Neuronal stem cell (in vitro differentiated cells): ENCODE data around the gene FZD7.

Experiments used
- DNase-seq: peaks from one replicate; pipeline ENCODE4 v3.0.0-alpha.2; 2013; ENCODE audit warnings: low spot score
- H2AFZ ChIP-seq: one replicate; pipeline ENCODE4 v1.6.1; 2013; ENCODE audit warnings: mild to moderate bottlenecking, low read length, inconsistent platforms
- H2AK5ac ChIP-seq: 2 replicates; pipeline ENCODE4 v1.6.1; 2013; ENCODE audit warnings: low read depth, mild to moderate bottlenecking, inconsistent platforms, low read length, moderate library complexity, mixed read lengths
- H2BK120ac ChIP-seq: 2 replicates; pipeline ENCODE4 v1.6.1; 2013; ENCODE audit warnings: low read depth, mild to moderate bottlenecking, inconsistent platforms, low read length, moderate library complexity, mixed read lengths
- H2BK12ac ChIP-seq: one replicate; pipeline ENCODE4 v1.6.1; 2013; ENCODE audit warnings: low read length, inconsistent platforms
- H2BK15ac ChIP-seq: 2 replicates; pipeline ENCODE4 v1.6.1; 2013; ENCODE audit warnings: mild to moderate bottlenecking, low read length, inconsistent platforms, mixed read lengths
- H2BK5ac ChIP-seq: one replicate; pipeline ENCODE4 v1.6.1; 2013; ENCODE audit warnings: inconsistent platforms, mild to moderate bottlenecking, low read length, moderate library complexity
- H3K14ac ChIP-seq: one replicate; pipeline ENCODE4 v1.6.1; 2013; ENCODE audit warnings: low read length, inconsistent platforms
- H3K18ac ChIP-seq: 2 replicates; pipeline ENCODE4 v1.6.1; 2013; ENCODE audit warnings: low read length, inconsistent platforms
- H3K23ac ChIP-seq: 2 replicates; pipeline ENCODE4 v1.6.1; 2013; ENCODE audit warnings: low read depth, mild to moderate bottlenecking, mixed read lengths, low read length, inconsistent platforms; ENCODE audit not compliant: poor library complexity
- H3K27ac ChIP-seq: replicated peaks from 3 replicates; pipeline ENCODE4 v1.5.1; 2013; ENCODE audit warnings: low read length, inconsistent platforms
- H3K27me3 ChIP-seq, 3 experiments: 2 replicates each; pipeline ENCODE4 v1.6.1; 2013; ENCODE audit warnings: low read length in 3 of 3, mild to moderate bottlenecking in 2 of 3, inconsistent platforms in 1 of 3, low read depth in 1 of 3, mixed read lengths in 1 of 3, moderate library complexity in 1 of 3; ENCODE audit not compliant: control insufficient read depth in 3 of 3, insufficient read depth in 3 of 3
- H3K36me3 ChIP-seq, 2 donors: replicated peaks in 1 of 2; 2 replicates each; pipeline ENCODE4 v1.6.1; 2013; ENCODE audit warnings: low read length in 2 of 2; ENCODE audit not compliant: control insufficient read depth in 2 of 2, insufficient read depth in 2 of 2
- H3K4ac ChIP-seq: 2 replicates; pipeline ENCODE4 v1.6.1; 2013; ENCODE audit warnings: inconsistent platforms, mild to moderate bottlenecking, low read length, moderate library complexity
- H3K4me1 ChIP-seq, 2 donors: 1 replicate in 1 of 2; 2 replicates in 1 of 2; pipeline ENCODE4 v1.6.1; 2013; ENCODE audit warnings: low read length in 2 of 2, low read depth in 1 of 2; ENCODE audit not compliant: control insufficient read depth in 2 of 2, insufficient read depth in 1 of 2
- H3K4me2 ChIP-seq: one replicate; pipeline ENCODE4 v1.6.1; 2013; ENCODE audit warnings: mild to moderate bottlenecking, low read length, inconsistent platforms; ENCODE audit not compliant: insufficient read depth, poor library complexity, severe bottlenecking
- H3K4me3 ChIP-seq, 2 donors: 2 replicates each; pipeline ENCODE4 v1.5.1; 2013; ENCODE audit warnings: low read length in 2 of 2, mild to moderate bottlenecking in 2 of 2, inconsistent platforms in 1 of 2, moderate library complexity in 1 of 2
- H3K79me1 ChIP-seq: one replicate; pipeline ENCODE4 v1.6.1; 2013; ENCODE audit warnings: low read depth, mild to moderate bottlenecking, inconsistent platforms, low read length, moderate library complexity
- H3K9ac ChIP-seq: one replicate; pipeline ENCODE4 v1.6.1; 2013; ENCODE audit warnings: mild to moderate bottlenecking, low read depth, low read length, inconsistent platforms; ENCODE audit not compliant: poor library complexity
- H3K9me3 ChIP-seq, 2 donors: replicated peaks in 1 of 2; 2 replicates each; pipeline versions ENCODE3 to v1.6.1; 2013; ENCODE audit warnings: low read length in 2 of 2, mild to moderate bottlenecking in 2 of 2, inconsistent platforms in 1 of 2, low read depth in 1 of 2, mixed read lengths in 1 of 2, moderate library complexity in 1 of 2; ENCODE audit not compliant: control insufficient read depth in 2 of 2, insufficient read depth in 1 of 2
- H4K8ac ChIP-seq: one replicate; pipeline ENCODE4 v1.6.1; 2013; ENCODE audit warnings: low read depth, mild to moderate bottlenecking, inconsistent platforms, low read length, moderate library complexity
- H4K91ac ChIP-seq: one replicate; pipeline ENCODE4 v1.6.1; 2013; ENCODE audit warnings: low read length, low read depth, mild to moderate bottlenecking, inconsistent platforms; ENCODE audit not compliant: poor library complexity
- WGBS, 2 donors: extraction: QIAGEN DNeasy Blood & Tissue Kit; methylation state at CpG; one replicate each; pipeline ENCODE4 v1.1.7; 2013; ENCODE audit warnings: missing lambda C conversion rate in 2 of 2, mixed read lengths in 1 of 2; ENCODE audit not compliant: insufficient read length in 2 of 2, insufficient replicate concordance in 1 of 2; ENCODE audit errors: extremely low coverage in 2 of 2; 5-methylcytosine and 5-hydroxymethylcytosine counted together

Gene FZD7

DNA sequence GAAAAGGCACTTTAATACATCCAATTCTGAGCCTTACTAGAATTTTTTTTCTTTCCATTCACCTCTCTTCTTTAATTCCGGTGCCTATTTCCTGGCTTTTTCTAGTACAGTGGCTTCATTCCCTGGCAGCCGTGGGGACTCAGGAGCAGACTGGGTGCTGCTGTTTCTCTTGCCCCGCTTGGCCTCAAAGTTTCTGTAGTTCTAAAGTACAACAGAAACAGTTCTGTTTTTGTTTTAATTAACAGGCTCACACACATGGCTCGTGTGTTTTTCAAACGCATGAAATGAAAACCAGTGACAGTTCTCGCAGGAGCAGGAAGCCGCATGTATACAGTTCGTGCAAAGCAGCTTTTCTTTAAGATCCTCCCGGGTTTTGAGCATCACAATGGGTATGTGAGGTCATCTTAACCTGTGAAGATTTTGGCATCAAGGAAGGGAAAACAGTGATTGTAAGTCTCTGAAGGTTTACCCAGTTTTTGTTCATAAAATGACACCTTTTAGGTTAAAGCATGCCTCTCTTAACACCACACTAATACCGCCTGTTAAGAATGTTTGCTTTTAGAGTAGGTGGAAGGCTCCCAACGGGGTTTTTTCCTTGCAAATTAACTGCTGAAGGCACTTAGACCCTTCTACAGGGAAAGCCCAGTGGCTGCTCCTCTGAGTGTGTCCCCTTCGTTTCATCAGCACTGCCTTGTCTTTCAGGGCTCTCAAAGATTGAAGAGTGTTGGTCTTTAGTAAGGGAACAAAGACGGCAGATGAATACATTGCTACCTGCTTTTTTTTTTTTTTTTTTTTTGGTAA lies 5.8 kb downstream of the FZD7 start:
- no peak overlapping the region for H4K8ac ChIP-seq
- no CpG with 5 or more reads among the region's 13 CpGs for WGBS, 2 donors
- no peaks in the 10 kb centered on the region for H3K27me3 ChIP-seq
- peak overlapping the region; percentile 12 for H3K27ac ChIP-seq
- no peak overlapping the region for H2BK12ac ChIP-seq
- H3K14ac ChIP-seq, result no peak overlapping the region
- H2BK5ac ChIP-seq, result no peak overlapping the region
- peaks cover 10 to 20% of the 10 kb centered on the region in 2 donors for H3K4me1 ChIP-seq
- no peak overlapping the region for H3K23ac ChIP-seq
- no peak overlapping the region for H2BK120ac ChIP-seq
- H4K91ac ChIP-seq, result no peak overlapping the region
- no peak for DNase-seq
- peaks cover 0 to 33% of the 10 kb centered on the region in 2 donors for H3K9me3 ChIP-seq
- no peak overlapping the region for H3K4me3 ChIP-seq
- peak overlapping the region; percentile 55 for H3K4me2 ChIP-seq
- H3K36me3 ChIP-seq, result peaks cover 4 to 41% of the 10 kb centered on the region in 2 donors
- no peak overlapping the region for H2BK15ac ChIP-seq
- no peak overlapping the region for H3K9ac ChIP-seq
- H3K4ac ChIP-seq, result no peak overlapping the region
- H2AFZ ChIP-seq, result no peak overlapping the region
- H3K79me1 ChIP-seq, result peaks cover 7% of the 10 kb centered on the region
- H2AK5ac ChIP-seq, result no peak overlapping the region
- H3K18ac ChIP-seq, result no peak overlapping the region

- no CpG with 5 or more reads among the region's 4 CpGs for WGBS, 2 donors
- H3K4me2 ChIP-seq, result no peak overlapping the region
Measured at GRCh38 chr2:202040079-202040844, 6.6 kb downstream of the FZD7 start.

GRCh38 chr2:202042444-202042843 lies 8.8 kb downstream of the FZD7 start:
- Histone ChIP-seq H3K27me3 (no peaks in the 10 kb centered on the region), H3K4me2 (no peak overlapping the region), H2AFZ (no peak overlapping the region), H2BK5ac (no peak overlapping the region), H2BK12ac (no peak overlapping the region), H3K4me1 (peaks cover 15 to 19% of the 10 kb centered on the region in 2 donors), H3K79me1 (no peaks in the 10 kb centered on the region), H2BK15ac (no peak overlapping the region), H3K9ac (no peak overlapping the region), H4K8ac (no peak overlapping the region), H3K14ac (no peak overlapping the region), H4K91ac (no peak overlapping the region), H3K23ac (no peak overlapping the region), H3K9me3 (peaks cover 0 to 23% of the 10 kb centered on the region in 2 donors), H3K4ac (no peak overlapping the region), H3K36me3 (peaks cover 0 to 25% of the 10 kb centered on the region in 2 donors), H3K4me3 (no peak overlapping the region), H2AK5ac (no peak overlapping the region), H3K27ac (no peak overlapping the region), H2BK120ac (no peak overlapping the region), H3K18ac (no peak overlapping the region)
- WGBS, 2 donors, result no CpG with 5 or more reads among the region's 5 CpGs
- no peak for DNase-seq

More at GRCh38 chr2:202040079-202040844, 6.6 kb downstream of the FZD7 start:
- Histone ChIP-seq H3K4me3 (no peak overlapping the region), H2BK5ac (no peak overlapping the region), H2AFZ (no peak overlapping the region), H4K91ac (no peak overlapping the region), H3K9ac (no peak overlapping the region), H3K27me3 (no peaks in the 10 kb centered on the region), H2BK15ac (no peak overlapping the region), H3K18ac (no peak overlapping the region), H2AK5ac (no peak overlapping the region), H3K9me3 (peaks cover 0 to 33% of the 10 kb centered on the region in 2 donors), H3K4ac (no peak overlapping the region), H3K23ac (no peak overlapping the region), H3K36me3 (peaks cover 4 to 37% of the 10 kb centered on the region in 2 donors), H3K4me1 (peaks cover 10 to 26% of the 10 kb centered on the region in 2 donors), H3K79me1 (peaks cover 7% of the 10 kb centered on the region), H2BK12ac (no peak overlapping the region), H3K14ac (no peak overlapping the region), H3K27ac (no peak overlapping the region), H2BK120ac (no peak overlapping the region), H4K8ac (no peak overlapping the region)
- DNase-seq, result no peak

DNA sequence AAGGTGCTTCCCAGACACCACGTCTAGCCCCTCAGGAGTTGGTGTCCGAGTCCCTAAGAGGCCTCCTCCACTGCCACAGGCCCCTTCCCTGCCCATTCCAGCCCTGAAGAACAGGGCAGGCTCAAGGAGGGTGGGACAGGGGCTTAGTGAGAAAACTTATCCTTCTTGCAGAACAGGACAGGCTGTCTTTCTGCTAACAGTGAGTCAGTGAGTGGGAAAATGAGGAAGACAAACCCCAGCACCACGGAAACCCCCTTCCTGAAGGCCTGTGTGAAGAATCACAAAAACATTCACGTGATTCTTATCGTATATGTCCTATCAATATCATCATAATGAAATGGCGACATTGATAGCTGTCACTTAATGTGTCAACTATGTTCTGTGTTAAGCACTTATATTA lies 9.8 kb downstream of the FZD7 start:
- Histone ChIP-seq H2BK5ac (no peak overlapping the region), H3K4me3 (no peak overlapping the region), H3K27ac (no peak overlapping the region), H2BK120ac (no peak overlapping the region), H3K9ac (no peak overlapping the region), H3K4me1 (peaks cover 15% of the 10 kb centered on the region in 2 donors), H3K4ac (no peak overlapping the region), H2AK5ac (no peak overlapping the region), H2AFZ (no peak overlapping the region), H3K4me2 (no peak overlapping the region), H3K14ac (no peak overlapping the region), H3K27me3 (no peaks in the 10 kb centered on the region), H4K91ac (no peak overlapping the region), H3K36me3 (peaks cover 0 to 15% of the 10 kb centered on the region in 2 donors), H4K8ac (no peak overlapping the region), H2BK12ac (no peak overlapping the region), H3K23ac (no peak overlapping the region), H3K18ac (peak overlapping the region; percentile 73), H3K9me3 (peaks cover 0 to 12% of the 10 kb centered on the region in 2 donors), H3K79me1 (no peaks in the 10 kb centered on the region), H2BK15ac (no peak overlapping the region)
- no CpG with 5 or more reads among the region's 6 CpGs for WGBS, 2 donors
- DNase-seq, result no peak
